AG04449 (cell line): Measurements from ENCODE around the gene FRMD4B.

ENCODE experiments used
- CTCF ChIA-PET: fragments of 350-600 bp; formaldehyde crosslinking; extraction: SDS; loops from one replicate; lab custom pipeline; 2021; ENCODE audit warnings: antibody characterized with exemption; lab: Yijun Ruan, JAX
- POLR2A ChIA-PET: fragments of 400-600, 350-600 bp; formaldehyde crosslinking; extraction: SDS; loops from one replicate; lab custom pipeline; 2020; ENCODE audit warnings: antibody characterized with exemption, inconsistent platforms; lab: Yijun Ruan, JAX
- DNase-seq: peaks from one replicate; pipeline ENCODE4 v3.0.0-alpha.2; 2010; ENCODE audit warnings: low read depth, low spot score
- H3K4me3 ChIP-seq: 2 replicates; pipeline ENCODE4 v1.5.1; 2011; ENCODE audit warnings: low read depth, mild to moderate bottlenecking, control low read depth, low read length
- CTCF ChIP-seq: IDR thresholded peaks from one replicate; pipeline ENCODE4 v1.5.1; 2011; ENCODE audit warnings: mild to moderate bottlenecking, moderate library complexity, low read length, control low read depth, inconsistent platforms; ENCODE audit not compliant: insufficient read depth; ENCODE audit errors: missing control alignments

The FRMD4B gene

GRCh38 chr3:69400683-69401082, 14.8 kb upstream of the FRMD4B start:
- CTCF ChIA-PET: interaction anchor here (1.0 to 9.5 kb wide), 4 partner anchors 10 to 242 kb away, joined by 3 to 85 read pairs (median 5); no protein-coding TSS in a partner anchor
- POLR2A ChIA-PET: no interaction called here
- TF ChIP-seq CTCF: no peak
- DNase-seq: no peak
- H3K4me3 ChIP-seq: no peak overlapping the region

- ChIA-PET CTCF (interaction anchor here (2.0 kb wide), 1 partner anchor 17 kb away, joined by 11 read pairs; no protein-coding TSS in a partner anchor), POLR2A (no interaction called here)
- H3K4me3 ChIP-seq: no peak overlapping the region
- no peak for TF ChIP-seq CTCF
- no peak for DNase-seq
Observed at GRCh38 chr3:69392850-69393249, 7.0 kb upstream of the FRMD4B start.

- H3K4me3 ChIP-seq: no peak overlapping the region
- POLR2A ChIA-PET: no interaction called here
- no peak for TF ChIP-seq CTCF
- DNase-seq: no peak
- CTCF ChIA-PET: interaction anchor here (2.0 kb wide), 1 partner anchor 17 kb away, joined by 11 read pairs; no protein-coding TSS in a partner anchor
Observed at GRCh38 chr3:69392415-69392814, 6.5 kb upstream of the FRMD4B start.

GRCh38 chr3:69391554-69391953, 5.7 kb upstream of the FRMD4B start:
- no peak for TF ChIP-seq CTCF
- no peak overlapping the region for H3K4me3 ChIP-seq
- CTCF ChIA-PET: interaction anchor here (2.0 kb wide), 1 partner anchor 18 kb away, joined by 11 read pairs; no protein-coding TSS in a partner anchor
- POLR2A ChIA-PET: no interaction called here
- no peak for DNase-seq

GRCh38 chr3:69390771-69391170, 4.9 kb upstream of the FRMD4B start:
- TF ChIP-seq CTCF: no peak
- H3K4me3 ChIP-seq: no peak overlapping the region
- POLR2A ChIA-PET: no interaction called here
- no peak for DNase-seq
- CTCF ChIA-PET: interaction anchor here (1.2 kb wide), 1 partner anchor 229 kb away, joined by 3 read pairs; no protein-coding TSS in a partner anchor

- no peak overlapping the region for H3K4me3 ChIP-seq
- ChIA-PET POLR2A (no interaction called here), CTCF (interaction anchor here (1.2 to 4.2 kb wide), 3 partner anchors 19 to 228 kb away, joined by 3 to 25 read pairs (median 4); no protein-coding TSS in a partner anchor)
- no peak for TF ChIP-seq CTCF
- no peak for DNase-seq
Observed at GRCh38 chr3:69389520-69390248, 3.8 kb upstream of the FRMD4B start.
